Measurements from ENCODE around the gene C2CD4D. TPM values are rescaled to one million over a fixed set of nuclear protein-coding genes. Genes with fewer than 3 reads are reported as not detected.

C2CD4D gene
- total RNA-seq, 1 experiment from 2014 or later, result 1.4 TPM

DNA sequence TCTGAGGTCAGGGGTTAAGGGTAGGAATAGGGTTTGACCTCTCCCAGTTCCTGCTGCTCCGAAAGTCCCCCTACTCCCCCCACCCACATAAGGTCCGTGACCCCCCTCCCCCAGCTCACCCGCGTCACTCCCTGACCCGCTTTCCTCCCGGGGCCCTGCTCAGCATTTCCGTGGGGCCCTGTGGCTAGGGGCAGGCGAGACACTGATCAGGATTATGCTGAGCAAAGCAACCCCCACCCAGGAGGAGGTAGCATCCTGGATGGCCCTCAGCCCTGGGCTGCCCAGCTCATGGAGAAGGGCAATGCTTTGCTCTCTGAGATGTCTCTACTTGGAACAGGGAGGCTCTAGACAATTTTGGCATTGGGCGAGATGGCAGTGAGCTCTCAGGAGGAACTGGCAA lies 11.8 kb downstream of the C2CD4D start:
- Histone ChIP-seq H3K9me2 (ENCODE audit: insufficient read depth) (no peaks in the 10 kb centered on the region), H3K27me3 (ENCODE audit: insufficient read depth, low read depth) (no peaks in the 10 kb centered on the region)

DNA sequence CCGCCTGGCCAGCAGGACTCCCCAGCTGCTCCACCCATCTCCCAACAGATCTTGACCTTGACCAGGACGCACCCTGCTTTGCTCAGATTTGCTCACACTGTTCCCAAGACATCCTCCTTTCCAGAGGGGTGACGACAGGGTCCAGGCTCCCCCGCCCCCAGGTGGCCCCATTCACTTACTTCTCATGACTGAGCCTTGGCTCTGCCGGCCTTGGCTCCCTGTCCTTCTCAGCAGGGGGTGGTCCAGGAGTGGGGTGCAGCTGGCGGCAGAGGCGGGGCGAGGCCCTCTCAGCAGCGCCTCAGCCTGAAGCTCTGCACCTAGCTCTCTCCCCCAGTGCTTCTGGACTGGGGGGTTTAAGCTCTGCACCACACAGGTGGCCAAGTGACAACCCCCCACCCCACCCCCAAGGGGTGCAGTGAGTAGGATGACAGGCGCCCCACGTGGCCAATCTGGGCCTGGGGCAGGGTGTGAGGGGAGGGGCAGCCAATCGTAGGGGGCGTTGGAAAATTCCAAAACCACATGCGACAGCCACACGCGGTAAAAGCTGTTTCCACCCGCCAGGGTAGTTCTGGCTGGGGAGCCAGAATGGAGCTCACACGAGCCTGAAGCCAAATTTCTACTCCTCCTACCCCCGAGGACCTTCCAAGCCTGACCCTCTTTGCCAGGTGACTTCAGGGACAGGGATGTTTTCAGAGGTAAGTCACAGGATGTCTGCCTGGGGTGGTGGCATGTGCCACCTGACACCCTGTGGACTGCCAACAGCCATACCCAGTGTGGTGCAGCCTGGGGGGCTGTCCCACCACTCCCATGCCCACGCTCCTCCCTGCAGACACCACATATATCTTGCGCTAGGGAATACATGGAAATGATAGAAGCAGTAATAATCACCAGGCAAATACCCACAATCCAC lies 13.6 kb downstream of the C2CD4D start:
- Histone ChIP-seq H3K79me2 (ENCODE audit: low read depth) (no peaks in the 10 kb centered on the region), H3K27me3 (ENCODE audit: insufficient read depth, low read depth) (no peaks in the 10 kb centered on the region), H3F3A (ENCODE audit: insufficient read depth, low read depth) (no peaks in the 10 kb centered on the region), H3K4me1 (replicated peaks; ENCODE audit: insufficient read depth) (peaks cover 32% of the 10 kb centered on the region), H2AFZ (no peak overlapping the region), H3K9me2 (ENCODE audit: insufficient read depth) (no peaks in the 10 kb centered on the region), H3K4me3 (no peak overlapping the region), H3K9me3 (ENCODE audit: insufficient read depth, low read depth) (no peaks in the 10 kb centered on the region), H4K20me1 (ENCODE audit: insufficient read depth) (no peaks in the 10 kb centered on the region), H3K4me2 (no peak overlapping the region), H3K36me3 (ENCODE audit: low read depth) (no peaks in the 10 kb centered on the region), H3K27ac (no peak overlapping the region)
- POLR2A ChIA-PET (ENCODE audit: unreplicated experiment), result interaction anchor here (0.6 kb wide), 1 partner anchor 23 kb away, joined by 3 read pairs; no protein-coding TSS in a partner anchor
- no peak for TF ChIP-seq EZH2 (IDR thresholded peaks at IDR 0.05; ENCODE audit: low read depth)
- TF ChIP-seq, protein P1, sequence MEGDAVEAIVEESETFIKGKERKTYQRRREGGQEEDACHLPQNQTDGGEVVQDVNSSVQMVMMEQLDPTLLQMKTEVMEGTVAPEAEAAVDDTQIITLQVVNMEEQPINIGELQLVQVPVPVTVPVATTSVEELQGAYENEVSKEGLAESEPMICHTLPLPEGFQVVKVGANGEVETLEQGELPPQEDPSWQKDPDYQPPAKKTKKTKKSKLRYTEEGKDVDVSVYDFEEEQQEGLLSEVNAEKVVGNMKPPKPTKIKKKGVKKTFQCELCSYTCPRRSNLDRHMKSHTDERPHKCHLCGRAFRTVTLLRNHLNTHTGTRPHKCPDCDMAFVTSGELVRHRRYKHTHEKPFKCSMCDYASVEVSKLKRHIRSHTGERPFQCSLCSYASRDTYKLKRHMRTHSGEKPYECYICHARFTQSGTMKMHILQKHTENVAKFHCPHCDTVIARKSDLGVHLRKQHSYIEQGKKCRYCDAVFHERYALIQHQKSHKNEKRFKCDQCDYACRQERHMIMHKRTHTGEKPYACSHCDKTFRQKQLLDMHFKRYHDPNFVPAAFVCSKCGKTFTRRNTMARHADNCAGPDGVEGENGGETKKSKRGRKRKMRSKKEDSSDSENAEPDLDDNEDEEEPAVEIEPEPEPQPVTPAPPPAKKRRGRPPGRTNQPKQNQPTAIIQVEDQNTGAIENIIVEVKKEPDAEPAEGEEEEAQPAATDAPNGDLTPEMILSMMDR (conservative IDR thresholded peaks at IDR 0.05), result no peak
- CTCF ChIA-PET, result interaction anchor here (0.6 kb wide), 1 partner anchor 575 kb away, joined by 20 read pairs; no protein-coding TSS in a partner anchor
- no TSS peak for BruUV-seq (replicated peaks)
- DNase-seq, result no peak
- intact Hi-C loops (cut with micrococcal nuclease; ENCODE audit: unreplicated experiment), result no loop called here

More for the DNA sequence above, 11.8 kb downstream of the C2CD4D start:
- Histone ChIP-seq H3K9me3 (ENCODE audit: insufficient read depth, low read depth) (no peaks in the 10 kb centered on the region), H3K79me2 (ENCODE audit: low read depth) (no peaks in the 10 kb centered on the region), H3K4me3 (no peak overlapping the region), H4K20me1 (ENCODE audit: insufficient read depth) (no peaks in the 10 kb centered on the region), H3K4me2 (no peak overlapping the region), H2AFZ (no peak overlapping the region), H3F3A (ENCODE audit: insufficient read depth, low read depth) (no peaks in the 10 kb centered on the region), H3K4me1 (replicated peaks; ENCODE audit: insufficient read depth) (peaks cover 37% of the 10 kb centered on the region), H3K36me3 (ENCODE audit: low read depth) (no peaks in the 10 kb centered on the region), H3K27ac (no peak overlapping the region)
- intact Hi-C loops (cut with micrococcal nuclease; ENCODE audit: unreplicated experiment), result loop anchor here (2.0 kb wide), 1 partner anchor 85 kb away; no protein-coding TSS in a partner anchor
- no TSS peak for BruUV-seq (replicated peaks)
- TF ChIP-seq, protein P1 (conservative IDR thresholded peaks at IDR 0.05), result no peak
- no peak for TF ChIP-seq EZH2 (IDR thresholded peaks at IDR 0.05; ENCODE audit: low read depth)
- ChIA-PET POLR2A (ENCODE audit: unreplicated experiment) (no interaction called here), CTCF (no interaction called here)
- DNase-seq, result no peak

DNA sequence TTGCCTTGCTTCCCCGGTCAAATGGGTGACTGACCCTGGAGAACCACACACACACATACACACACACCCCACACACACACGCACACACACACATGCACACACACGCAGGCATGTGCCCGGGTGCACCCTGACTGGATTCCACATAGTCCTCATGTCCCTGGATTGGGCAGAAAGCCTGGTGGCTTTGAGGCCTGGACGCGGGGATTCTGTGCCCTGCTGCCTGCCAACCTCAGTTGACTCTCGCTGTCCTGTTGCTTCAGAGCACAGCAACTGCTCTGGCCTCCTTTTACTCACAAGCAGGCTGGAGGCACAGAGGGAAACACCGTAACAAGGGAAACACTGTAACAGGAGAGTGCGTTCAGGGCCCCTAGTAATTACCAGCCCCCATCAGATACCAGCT lies 14.4 kb downstream of the C2CD4D start:
- H3K9me3 ChIP-seq (ENCODE audit: insufficient read depth, low read depth), result no peaks in the 10 kb centered on the region
- no peaks in the 10 kb centered on the region for H3K36me3 ChIP-seq (ENCODE audit: low read depth)
- no peaks in the 10 kb centered on the region for H3K27me3 ChIP-seq (ENCODE audit: insufficient read depth, low read depth)
- peaks cover 32% of the 10 kb centered on the region for H3K4me1 ChIP-seq (replicated peaks; ENCODE audit: insufficient read depth)
- no peak for TF ChIP-seq EZH2 (IDR thresholded peaks at IDR 0.05; ENCODE audit: low read depth)
- TF ChIP-seq, protein P1 (conservative IDR thresholded peaks at IDR 0.05), result no peak
- no TSS peak for BruUV-seq (replicated peaks)
- DNase-seq, result no peak
- H3K4me3 ChIP-seq, result no peak overlapping the region
- no peak overlapping the region for H3K4me2 ChIP-seq
- ChIA-PET POLR2A (ENCODE audit: unreplicated experiment) (no interaction called here), CTCF (no interaction called here)
- H4K20me1 ChIP-seq (ENCODE audit: insufficient read depth), result no peaks in the 10 kb centered on the region
- no peaks in the 10 kb centered on the region for H3K79me2 ChIP-seq (ENCODE audit: low read depth)
- 0 out of 2 replicates have a peak, but pooled peaks cover 6% of the 10 kb centered on the region for H3F3A ChIP-seq (ENCODE audit: insufficient read depth, low read depth)
- intact Hi-C loops (cut with micrococcal nuclease; ENCODE audit: unreplicated experiment), result no loop called here
- H3K27ac ChIP-seq, result no peak overlapping the region
- no peaks in the 10 kb centered on the region for H3K9me2 ChIP-seq (ENCODE audit: insufficient read depth)
- H2AFZ ChIP-seq, result no peak overlapping the region
